Fibroblast of lung (primary cell): ENCODE measurements around the gene KRTAP2-3.

Experiments
- CTCF ChIP-seq, 2 donors: IDR thresholded peaks in 1 of 2; conservative IDR thresholded peaks in 1 of 2; 1 replicate in 1 of 2; 2 replicates in 1 of 2; pipeline ENCODE4 v1.5.1; 2011 to 2012; ENCODE audit warnings: low read length in 2 of 2, control low read depth in 1 of 2, inconsistent platforms in 1 of 2, low read depth in 1 of 2, mild to moderate bottlenecking in 1 of 2
- EZH2 ChIP-seq: IDR thresholded peaks from 2 replicates; pipeline ENCODE4 v1.5.1; 2012; ENCODE audit warnings: low read length, control low read depth, mild to moderate bottlenecking; ENCODE audit errors: missing control alignments

- TF ChIP-seq CTCF (conservative IDR thresholded peaks at IDR 0.05 in 1 of 2, IDR thresholded peaks at IDR 0.05 in 1 of 2; ENCODE audit: low read depth in 1 of 2, low read length in 2 of 2) (no peak), EZH2 (no peak)
These were observed 11.9 kb upstream of the KRTAP2-3 start for GRCh38 chr17:41071606-41072360.
